Measurements from ENCODE around the gene TNFAIP8L1. TPM values are rescaled to one million over a fixed set of nuclear protein-coding genes. Genes with fewer than 3 reads are reported as not detected.

TNFAIP8L1 gene
- total RNA-seq, 2 donors from 2014 or later, result 18.0 to 23.6 TPM

- Mint-ChIP-seq H3K4me3 (no peak overlapping the region), H3K27me3 (peaks cover 18% of the 10 kb centered on the region), H3K36me3 (ENCODE audit: low read depth) (no peaks in the 10 kb centered on the region), H3K27ac (no peak overlapping the region), H3K9me3 (no peaks in the 10 kb centered on the region), H3K4me1 (peaks cover 5% of the 10 kb centered on the region)
- ATAC-seq (replicated peaks), result no peak
Measured at GRCh38 chr19:4600893-4601292, 38.4 kb upstream of the TNFAIP8L1 start.

- Mint-ChIP-seq H3K36me3 (ENCODE audit: low read depth) (no peaks in the 10 kb centered on the region), H3K9me3 (no peaks in the 10 kb centered on the region), H3K27me3 (peaks cover 18% of the 10 kb centered on the region), H3K4me3 (no peak overlapping the region), H3K27ac (no peak overlapping the region), H3K4me1 (peaks cover 5% of the 10 kb centered on the region)
- ATAC-seq (replicated peaks), result no peak
Measured at GRCh38 chr19:4602173-4602788, 37.0 kb upstream of the TNFAIP8L1 start.

- H3K36me3 Mint-ChIP-seq (ENCODE audit: low read depth), result no peaks in the 10 kb centered on the region
- no peak overlapping the region for H3K27ac Mint-ChIP-seq
- H3K27me3 Mint-ChIP-seq, result peaks cover 19% of the 10 kb centered on the region
- no peak for ATAC-seq (replicated peaks)
- no peak overlapping the region for H3K4me3 Mint-ChIP-seq
- no peaks in the 10 kb centered on the region for H3K9me3 Mint-ChIP-seq
- peaks cover 5% of the 10 kb centered on the region for H3K4me1 Mint-ChIP-seq
Measured at GRCh38 chr19:4602915-4603314, 36.4 kb upstream of the TNFAIP8L1 start.

- Mint-ChIP-seq H3K27me3 (peaks cover 12% of the 10 kb centered on the region), H3K4me3 (no peak overlapping the region), H3K9me3 (no peaks in the 10 kb centered on the region), H3K27ac (no peak overlapping the region), H3K4me1 (no peaks in the 10 kb centered on the region), H3K36me3 (ENCODE audit: low read depth) (no peaks in the 10 kb centered on the region)
- ATAC-seq (replicated peaks), result no peak
Measured at GRCh38 chr19:4604912-4605311, 34.4 kb upstream of the TNFAIP8L1 start.

GRCh38 chr19:4606181-4606580 is 33.1 kb upstream of the TNFAIP8L1 start:
- Mint-ChIP-seq H3K9me3 (no peaks in the 10 kb centered on the region), H3K27ac (no peak overlapping the region), H3K4me1 (no peaks in the 10 kb centered on the region), H3K27me3 (peaks cover 22% of the 10 kb centered on the region), H3K36me3 (ENCODE audit: low read depth) (no peaks in the 10 kb centered on the region), H3K4me3 (no peak overlapping the region)
- no peak for ATAC-seq (replicated peaks)

GRCh38 chr19:4606921-4607678 is 32.2 kb upstream of the TNFAIP8L1 start:
- H3K27ac Mint-ChIP-seq, result no peak overlapping the region
- no peaks in the 10 kb centered on the region for H3K9me3 Mint-ChIP-seq
- H3K4me1 Mint-ChIP-seq, result no peaks in the 10 kb centered on the region
- H3K36me3 Mint-ChIP-seq (ENCODE audit: low read depth), result no peaks in the 10 kb centered on the region
- peaks cover 18% of the 10 kb centered on the region for H3K27me3 Mint-ChIP-seq
- no peak overlapping the region for H3K4me3 Mint-ChIP-seq
- no peak for ATAC-seq (replicated peaks)

GRCh38 chr19:4609878-4610511 is 29.3 kb upstream of the TNFAIP8L1 start:
- no peaks in the 10 kb centered on the region for H3K4me1 Mint-ChIP-seq
- no peaks in the 10 kb centered on the region for H3K9me3 Mint-ChIP-seq
- H3K27me3 Mint-ChIP-seq, result peaks cover 18% of the 10 kb centered on the region
- no peak overlapping the region for H3K27ac Mint-ChIP-seq
- no peaks in the 10 kb centered on the region for H3K36me3 Mint-ChIP-seq (ENCODE audit: low read depth)
- no peak for ATAC-seq (replicated peaks)
- H3K4me3 Mint-ChIP-seq, result no peak overlapping the region

- Mint-ChIP-seq H3K4me3 (no peak overlapping the region), H3K27ac (no peak overlapping the region), H3K27me3 (peaks cover 27% of the 10 kb centered on the region), H3K36me3 (ENCODE audit: low read depth) (no peaks in the 10 kb centered on the region), H3K4me1 (no peaks in the 10 kb centered on the region), H3K9me3 (no peaks in the 10 kb centered on the region)
- no peak for ATAC-seq (replicated peaks)
Measured at GRCh38 chr19:4613254-4613751, 26.0 kb upstream of the TNFAIP8L1 start.

- ATAC-seq (replicated peaks), result no peak
- Mint-ChIP-seq H3K27ac (no peak overlapping the region), H3K4me3 (no peak overlapping the region), H3K4me1 (no peaks in the 10 kb centered on the region), H3K27me3 (peaks cover 21% of the 10 kb centered on the region), H3K36me3 (ENCODE audit: low read depth) (no peaks in the 10 kb centered on the region), H3K9me3 (no peaks in the 10 kb centered on the region)
Measured at GRCh38 chr19:4618019-4618418, 21.3 kb upstream of the TNFAIP8L1 start.

GRCh38 chr19:4619668-4620294 is 19.5 kb upstream of the TNFAIP8L1 start:
- Mint-ChIP-seq H3K27ac (no peak overlapping the region), H3K36me3 (ENCODE audit: low read depth) (no peaks in the 10 kb centered on the region), H3K4me3 (no peak overlapping the region), H3K4me1 (no peaks in the 10 kb centered on the region), H3K9me3 (no peaks in the 10 kb centered on the region), H3K27me3 (peaks cover 25% of the 10 kb centered on the region)
- ATAC-seq (replicated peaks), result no peak

GRCh38 chr19:4620675-4621074 is 18.6 kb upstream of the TNFAIP8L1 start:
- Mint-ChIP-seq H3K27me3 (peaks cover 24% of the 10 kb centered on the region), H3K36me3 (ENCODE audit: low read depth) (no peaks in the 10 kb centered on the region), H3K4me3 (no peak overlapping the region), H3K9me3 (no peaks in the 10 kb centered on the region), H3K27ac (no peak overlapping the region), H3K4me1 (no peaks in the 10 kb centered on the region)
- ATAC-seq (replicated peaks), result no peak

- Mint-ChIP-seq H3K4me3 (no peak overlapping the region), H3K27me3 (peaks cover 18% of the 10 kb centered on the region), H3K4me1 (no peaks in the 10 kb centered on the region), H3K36me3 (ENCODE audit: low read depth) (no peaks in the 10 kb centered on the region), H3K27ac (no peak overlapping the region), H3K9me3 (no peaks in the 10 kb centered on the region)
- ATAC-seq (replicated peaks), result no peak
Measured at GRCh38 chr19:4622695-4623421, 16.5 kb upstream of the TNFAIP8L1 start.

- H3K9me3 Mint-ChIP-seq, result no peaks in the 10 kb centered on the region
- no peak for ATAC-seq (replicated peaks)
- H3K4me1 Mint-ChIP-seq, result no peaks in the 10 kb centered on the region
- H3K27me3 Mint-ChIP-seq, result peaks cover 16% of the 10 kb centered on the region
- no peak overlapping the region for H3K4me3 Mint-ChIP-seq
- no peaks in the 10 kb centered on the region for H3K36me3 Mint-ChIP-seq (ENCODE audit: low read depth)
- H3K27ac Mint-ChIP-seq, result no peak overlapping the region
Measured at GRCh38 chr19:4624301-4624700, 15.0 kb upstream of the TNFAIP8L1 start.

GRCh38 chr19:4624733-4625362 is 14.5 kb upstream of the TNFAIP8L1 start:
- no peaks in the 10 kb centered on the region for H3K9me3 Mint-ChIP-seq
- no peak overlapping the region for H3K27ac Mint-ChIP-seq
- H3K4me1 Mint-ChIP-seq, result no peaks in the 10 kb centered on the region
- peaks cover 13% of the 10 kb centered on the region for H3K27me3 Mint-ChIP-seq
- no peak for ATAC-seq (replicated peaks)
- no peaks in the 10 kb centered on the region for H3K36me3 Mint-ChIP-seq (ENCODE audit: low read depth)
- H3K4me3 Mint-ChIP-seq, result no peak overlapping the region

All from activated T-helper 17 cell treated with anti-CD3 and anti-CD28 coated beads, Interleukin-2, amount 50 U/mL, for 72 hours (primary cell).